ENCODE measurements around the gene NKRF.
"Not testable (repeated sequence)": the region's sequence is repeated elsewhere in the genome, so short reads cannot be mapped to it uniquely, and the experiment has no call there.

Gene NKRF

GRCh38 chrX:119606280-119607017 is at the start of gene NKRF:
Gene NKRF (minus strand): TSS chrX:119606424.
- peak; percentile 93 to 94 for DNase-seq

- peak; percentile 18 to 35 for DNase-seq
Measured at GRCh38 chrX:119655125-119655524, 48.9 kb upstream of the NKRF start.

GRCh38 chrX:119654112-119654531 is 47.9 kb upstream of the NKRF start:
- DNase-seq: peak in 1 of 2 donors; percentile 17

- DNase-seq: no peak
Measured at GRCh38 chrX:119648421-119648775, 42.2 kb upstream of the NKRF start.

GRCh38 chrX:119647552-119648420 is 41.6 kb upstream of the NKRF start:
- peak; percentile 61 to 70 for DNase-seq

- no peak for DNase-seq
Measured at GRCh38 chrX:119647089-119647488, 40.9 kb upstream of the NKRF start.

GRCh38 chrX:119646515-119646914 is 40.3 kb upstream of the NKRF start:
- peak in 1 of 2 donors; percentile 19 for DNase-seq

GRCh38 chrX:119643696-119644095 is 37.5 kb upstream of the NKRF start:
- DNase-seq: no peak

- no peak for DNase-seq
Measured at GRCh38 chrX:119640731-119641170, 34.5 kb upstream of the NKRF start.

GRCh38 chrX:119638725-119639471 is 32.7 kb upstream of the NKRF start:
- peak in 1 of 2 donors; percentile 39 for DNase-seq

- DNase-seq: not testable (repeated sequence)
Measured at GRCh38 chrX:119637421-119637820, 31.2 kb upstream of the NKRF start.

GRCh38 chrX:119636419-119636818 is 30.2 kb upstream of the NKRF start:
- DNase-seq: no peak

- no peak for DNase-seq
Measured at GRCh38 chrX:119635799-119636198, 29.6 kb upstream of the NKRF start.

- no peak for DNase-seq
Measured at GRCh38 chrX:119635179-119635578, 29.0 kb upstream of the NKRF start.

GRCh38 chrX:119625843-119626242 is 19.6 kb upstream of the NKRF start:
- no peak for DNase-seq

- no peak for DNase-seq
Measured at GRCh38 chrX:119624951-119625668, 18.9 kb upstream of the NKRF start.

GRCh38 chrX:119624417-119624816 is 18.2 kb upstream of the NKRF start:
- no peak for DNase-seq

- no peak for DNase-seq
Measured at GRCh38 chrX:119622356-119623232, 16.4 kb upstream of the NKRF start.

- peak in 1 of 2 donors; percentile 60 for DNase-seq
Measured at GRCh38 chrX:119618439-119618838, 12.2 kb upstream of the NKRF start.

- DNase-seq: peak in 1 of 2 donors; percentile 46
Measured at GRCh38 chrX:119617517-119618164, 11.4 kb upstream of the NKRF start.

GRCh38 chrX:119614776-119615175 is 8.6 kb upstream of the NKRF start:
- no peak for DNase-seq
